ENCODE measurements around the gene MACIR. TPM values are rescaled to one million over a fixed set of nuclear protein-coding genes. Genes with fewer than 3 reads are reported as not detected.

MACIR gene
- total RNA-seq, 1 donor from 2014 or later: 10.8 TPM

GRCh38 chr5:103245761-103246160 is 12.8 kb upstream of the MACIR start:
- TF ChIP-seq, protein P1, sequence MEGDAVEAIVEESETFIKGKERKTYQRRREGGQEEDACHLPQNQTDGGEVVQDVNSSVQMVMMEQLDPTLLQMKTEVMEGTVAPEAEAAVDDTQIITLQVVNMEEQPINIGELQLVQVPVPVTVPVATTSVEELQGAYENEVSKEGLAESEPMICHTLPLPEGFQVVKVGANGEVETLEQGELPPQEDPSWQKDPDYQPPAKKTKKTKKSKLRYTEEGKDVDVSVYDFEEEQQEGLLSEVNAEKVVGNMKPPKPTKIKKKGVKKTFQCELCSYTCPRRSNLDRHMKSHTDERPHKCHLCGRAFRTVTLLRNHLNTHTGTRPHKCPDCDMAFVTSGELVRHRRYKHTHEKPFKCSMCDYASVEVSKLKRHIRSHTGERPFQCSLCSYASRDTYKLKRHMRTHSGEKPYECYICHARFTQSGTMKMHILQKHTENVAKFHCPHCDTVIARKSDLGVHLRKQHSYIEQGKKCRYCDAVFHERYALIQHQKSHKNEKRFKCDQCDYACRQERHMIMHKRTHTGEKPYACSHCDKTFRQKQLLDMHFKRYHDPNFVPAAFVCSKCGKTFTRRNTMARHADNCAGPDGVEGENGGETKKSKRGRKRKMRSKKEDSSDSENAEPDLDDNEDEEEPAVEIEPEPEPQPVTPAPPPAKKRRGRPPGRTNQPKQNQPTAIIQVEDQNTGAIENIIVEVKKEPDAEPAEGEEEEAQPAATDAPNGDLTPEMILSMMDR (conservative IDR thresholded peaks at IDR 0.05; ENCODE audit: low read depth, low read length): no peak
- DNase-seq (ENCODE audit: low read depth): no peak
- no peak overlapping the region for H3K4me3 ChIP-seq (ENCODE audit: low read depth, low read length)

- no peak overlapping the region for H3K4me3 ChIP-seq (ENCODE audit: low read depth, low read length)
- no peak for DNase-seq (ENCODE audit: low read depth)
- TF ChIP-seq, protein P1 (conservative IDR thresholded peaks at IDR 0.05; ENCODE audit: low read depth, low read length): no peak
Observed at GRCh38 chr5:103247118-103247517, 11.4 kb upstream of the MACIR start.

DNA sequence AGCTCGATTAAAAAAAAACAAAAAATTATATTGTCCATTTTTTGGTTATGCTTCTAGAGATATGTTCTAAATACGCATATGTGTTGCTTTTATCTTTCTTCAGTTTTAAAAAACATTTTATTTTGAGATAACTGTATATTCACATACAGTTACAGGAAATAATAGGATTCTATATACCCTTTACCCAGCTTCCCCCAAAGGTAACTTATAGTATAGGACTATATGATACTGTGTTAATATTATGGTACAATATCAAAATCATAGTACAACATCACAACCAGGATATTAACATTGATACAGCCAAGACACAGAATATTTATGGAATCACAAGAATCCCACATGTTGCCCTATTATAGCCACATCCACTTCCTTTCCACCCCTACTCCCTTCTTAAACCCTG is 9.5 kb upstream of the MACIR start:
- H3K4me3 ChIP-seq (ENCODE audit: low read depth, low read length): no peak overlapping the region
- TF ChIP-seq, protein P1 (conservative IDR thresholded peaks at IDR 0.05; ENCODE audit: low read depth, low read length): no peak
- no peak for DNase-seq (ENCODE audit: low read depth)

GRCh38 chr5:103254921-103255320 is 3.6 kb upstream of the MACIR start:
- H3K4me3 ChIP-seq (ENCODE audit: low read depth, low read length): no peak overlapping the region
- no peak for DNase-seq (ENCODE audit: low read depth)
- TF ChIP-seq, protein P1 (conservative IDR thresholded peaks at IDR 0.05; ENCODE audit: low read depth, low read length): no peak

DNA sequence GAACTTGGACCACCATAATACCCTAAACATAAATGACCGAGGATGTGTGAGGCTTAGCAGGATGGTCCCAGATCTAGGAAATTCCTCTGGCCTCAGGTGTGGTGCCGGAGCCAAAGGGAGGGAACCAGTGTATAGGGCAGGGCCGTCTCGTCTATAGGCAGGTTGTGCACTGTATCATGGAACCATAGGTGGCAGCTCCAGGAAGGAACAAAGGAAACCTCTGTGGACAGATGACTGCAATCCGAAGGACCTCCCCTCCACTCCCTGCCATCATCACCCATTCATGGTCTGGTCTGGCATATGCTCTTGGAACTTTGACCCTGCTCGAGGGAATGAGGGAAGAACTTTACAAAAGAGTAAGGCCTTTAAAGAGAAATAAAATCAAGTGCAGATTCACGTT is 2.9 kb upstream of the MACIR start:
- TF ChIP-seq, protein P1 (conservative IDR thresholded peaks at IDR 0.05; ENCODE audit: low read depth, low read length): no peak
- H3K4me3 ChIP-seq (ENCODE audit: low read depth, low read length): no peak overlapping the region
- no peak for DNase-seq (ENCODE audit: low read depth)

DNA sequence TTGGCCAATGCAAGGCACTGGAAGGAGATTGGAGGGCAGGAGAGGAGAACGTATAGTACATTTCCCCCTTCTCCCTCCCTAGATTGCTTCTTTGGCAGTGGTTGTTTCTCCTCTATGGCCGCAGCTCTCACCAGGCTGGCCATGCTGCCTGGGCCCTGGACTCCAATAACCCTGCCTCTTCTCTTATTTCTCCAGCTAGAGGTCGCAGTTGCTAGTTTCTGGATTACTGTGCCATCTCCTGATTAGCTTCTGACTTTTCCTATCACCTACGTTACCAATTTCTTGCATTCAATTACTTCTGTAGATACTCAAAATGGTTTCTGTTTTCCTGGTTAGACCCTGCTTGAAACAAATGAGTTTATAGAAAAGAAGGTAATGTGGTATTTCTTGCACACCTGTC is 2.4 kb upstream of the MACIR start:
- no peak for DNase-seq (ENCODE audit: low read depth)
- H3K4me3 ChIP-seq (ENCODE audit: low read depth, low read length): no peak overlapping the region
- TF ChIP-seq, protein P1 (conservative IDR thresholded peaks at IDR 0.05; ENCODE audit: low read depth, low read length): peak; percentile 49

DNA sequence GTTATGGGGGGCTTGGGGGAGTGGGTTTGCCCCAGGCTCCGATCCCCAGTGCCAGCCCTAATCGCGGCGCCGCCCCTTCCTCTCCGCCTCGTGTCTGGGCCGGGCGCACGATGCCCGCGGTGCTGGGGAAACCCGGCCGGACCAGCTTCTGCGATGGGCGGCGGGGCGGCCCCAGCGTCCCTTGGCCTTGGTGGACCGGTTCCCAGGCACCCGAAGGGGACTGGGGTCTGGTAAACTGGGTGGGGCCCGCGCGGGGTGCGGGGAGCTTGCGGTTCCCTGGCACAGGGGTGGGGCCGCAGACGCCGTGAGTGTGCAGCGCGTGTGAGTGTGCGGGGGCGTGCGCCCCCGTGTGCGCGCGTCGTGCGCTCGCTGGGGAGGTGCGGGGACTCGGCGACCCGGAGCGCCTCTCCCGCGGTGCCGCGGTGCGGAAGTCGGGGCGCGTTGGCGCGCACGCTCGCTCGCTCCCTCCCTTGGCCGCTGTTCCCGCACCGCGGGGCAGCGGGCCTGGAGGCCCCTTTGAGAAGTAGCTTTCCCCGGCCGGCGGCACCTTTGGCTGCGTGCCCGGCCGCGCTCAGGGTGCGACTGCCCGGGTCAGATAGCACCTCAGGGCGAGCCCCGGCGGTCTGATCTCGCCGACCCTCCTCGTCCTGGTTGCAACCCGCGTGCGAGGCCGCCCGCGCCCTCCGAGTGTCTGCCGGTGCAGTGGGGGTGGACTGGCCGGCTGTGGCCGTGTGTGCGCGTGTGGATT is 568 bp downstream of the MACIR start:
- TF ChIP-seq, protein P1 (conservative IDR thresholded peaks at IDR 0.05; ENCODE audit: low read depth, low read length): peak; percentile 3
- peak overlapping the region; percentile 81 for H3K4me3 ChIP-seq (ENCODE audit: low read depth, low read length)
- no peak for DNase-seq (ENCODE audit: low read depth)
